ENCODE measurements around the gene NPAS2.

NPAS2 gene

GRCh38 chr2:101025561-101025960 is 205.6 kb downstream of the NPAS2 start:
- DNase-seq: no peak

- DNase-seq: no peak
These were observed 206.3 kb downstream of the NPAS2 start for GRCh38 chr2:101026253-101026701.

DNA sequence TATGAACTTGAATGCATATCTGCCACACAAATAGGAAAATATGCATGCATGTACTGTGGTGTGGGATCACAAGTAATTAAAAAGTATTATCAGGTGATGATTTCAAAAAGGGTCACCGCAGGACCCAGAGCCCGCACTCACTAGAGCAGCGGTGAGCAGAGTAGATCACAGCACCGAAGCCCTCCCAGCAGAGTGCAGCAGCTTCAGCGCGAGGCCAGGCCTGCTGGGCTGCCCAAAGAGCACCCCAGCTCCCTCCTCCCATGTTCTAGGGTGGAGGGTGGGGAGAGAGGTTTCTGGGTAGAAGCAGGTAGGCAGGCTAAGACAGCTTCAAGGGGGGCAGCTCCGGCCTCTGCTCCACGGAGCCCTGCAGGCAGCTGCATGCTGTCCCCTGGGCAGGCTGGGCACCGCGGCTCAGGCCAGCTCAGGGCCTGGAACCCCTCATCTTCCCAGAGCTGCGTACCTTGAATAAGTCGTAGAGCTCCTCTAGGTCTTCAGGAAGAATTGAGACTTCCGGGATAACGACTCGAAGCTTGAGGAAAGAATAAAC is 207.1 kb downstream of the NPAS2 start:
- no peak for DNase-seq

- DNase-seq: no peak
These were observed 207.9 kb downstream of the NPAS2 start for GRCh38 chr2:101027852-101028251.

- DNase-seq: peak; percentile 20 to 48 (median 34)
These were observed 211.1 kb downstream of the NPAS2 start for GRCh38 chr2:101030866-101031554.

GRCh38 chr2:101032084-101032776 is 212.3 kb downstream of the NPAS2 start:
- no peak for DNase-seq

DNA sequence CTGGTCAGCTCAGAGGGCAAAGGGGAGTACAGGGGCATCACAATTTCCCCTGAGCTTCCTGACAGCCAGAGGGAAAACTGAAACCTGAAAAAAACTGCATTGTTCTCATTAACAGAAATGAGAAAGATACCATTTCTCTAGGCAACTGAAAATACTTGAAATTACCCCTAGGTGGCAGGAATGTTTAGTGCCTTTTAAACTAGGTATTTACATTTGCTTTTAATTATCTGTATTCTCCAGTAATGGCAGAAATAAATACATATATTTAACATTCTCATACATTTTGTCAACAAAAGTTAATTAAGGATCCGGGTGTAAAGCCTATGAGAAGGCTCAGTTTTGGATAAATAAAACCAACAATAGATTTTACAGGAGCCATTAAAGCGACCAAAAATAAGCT is 216.6 kb downstream of the NPAS2 start:
- DNase-seq: peak in 2 of 4 experiments; percentile 28 to 47

GRCh38 chr2:101037161-101037755 is 217.3 kb downstream of the NPAS2 start:
- no peak for DNase-seq

- DNase-seq: peak; percentile 50 to 71 (median 58)
These were observed 218.7 kb downstream of the NPAS2 start for GRCh38 chr2:101038455-101039255.

DNA sequence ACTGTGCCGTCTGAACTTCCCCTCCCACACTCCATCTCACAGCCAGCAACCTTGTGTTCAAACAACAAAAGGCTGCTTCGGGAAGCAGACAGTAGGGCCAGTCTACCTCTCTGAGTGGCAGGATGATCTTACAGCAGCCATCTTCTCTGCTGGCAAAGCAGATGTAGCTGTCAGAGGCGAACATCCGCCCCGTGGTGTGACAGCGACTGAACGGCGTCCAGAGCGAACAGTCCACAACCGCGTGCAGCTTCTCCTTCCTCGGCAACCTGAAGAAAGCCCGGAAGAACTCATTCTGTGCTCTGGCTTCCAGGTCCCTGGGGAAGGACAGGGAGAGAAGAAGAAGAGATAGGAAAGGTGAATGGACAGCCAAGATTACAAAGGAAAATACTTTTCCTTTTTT is 220.1 kb downstream of the NPAS2 start:
- no peak for DNase-seq

DNA sequence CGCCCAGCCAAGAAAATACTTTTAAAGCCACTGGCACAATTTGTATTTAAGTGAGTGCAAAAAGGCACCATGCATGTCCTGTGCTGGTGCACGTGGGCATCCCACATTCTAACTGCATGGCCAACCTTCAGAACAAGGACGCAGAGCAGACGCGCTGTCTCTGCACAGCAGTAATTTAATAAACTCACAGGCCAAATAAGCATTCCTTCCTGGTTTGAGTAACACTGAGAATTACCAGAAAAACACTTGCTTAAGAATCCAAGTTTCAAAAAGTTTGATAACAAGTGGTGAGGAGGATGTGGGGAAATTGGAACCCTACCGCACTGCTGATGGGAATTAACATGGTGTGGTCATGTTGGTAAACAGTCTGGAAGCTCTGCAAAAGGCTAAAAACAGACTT is 220.8 kb downstream of the NPAS2 start:
- DNase-seq: no peak

- DNase-seq: peak; percentile 43 to 74 (median 60)
These were observed 221.5 kb downstream of the NPAS2 start for GRCh38 chr2:101041413-101041812.

DNA sequence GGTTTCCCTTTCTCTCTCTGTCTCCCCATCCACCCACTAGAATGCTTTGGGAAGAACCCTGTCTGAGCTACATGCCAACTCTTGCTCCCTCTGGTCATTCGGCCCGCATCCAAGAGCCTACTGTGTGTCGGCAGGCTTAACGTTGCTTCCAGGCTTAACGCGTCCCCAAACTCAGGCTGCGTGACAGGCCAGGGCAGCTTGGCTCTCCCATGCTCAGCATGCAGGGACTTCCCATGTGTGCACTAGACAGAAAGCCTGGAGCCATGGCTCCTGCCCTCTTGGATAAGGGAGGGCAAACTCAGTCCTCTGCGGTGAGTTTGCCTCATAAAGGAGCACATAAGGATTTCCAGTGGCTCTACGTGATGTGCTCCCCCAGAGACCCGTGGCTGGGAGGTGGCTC is 225.4 kb downstream of the NPAS2 start:
- DNase-seq: no peak

Measured in suppressor macrophage (primary cell).